Measurements from ENCODE around the gene GNAQ. TPM values are rescaled to one million over a fixed set of nuclear protein-coding genes. Genes with fewer than 3 reads are reported as not detected.
"Not testable (repeated sequence)": the region's sequence is repeated elsewhere in the genome, so short reads cannot be mapped to it uniquely, and the experiment has no call there.

GNAQ gene
- total and polyA plus RNA-seq, 4 donors = 21.9 to 84.2 (median 53.1) TPM

DNA sequence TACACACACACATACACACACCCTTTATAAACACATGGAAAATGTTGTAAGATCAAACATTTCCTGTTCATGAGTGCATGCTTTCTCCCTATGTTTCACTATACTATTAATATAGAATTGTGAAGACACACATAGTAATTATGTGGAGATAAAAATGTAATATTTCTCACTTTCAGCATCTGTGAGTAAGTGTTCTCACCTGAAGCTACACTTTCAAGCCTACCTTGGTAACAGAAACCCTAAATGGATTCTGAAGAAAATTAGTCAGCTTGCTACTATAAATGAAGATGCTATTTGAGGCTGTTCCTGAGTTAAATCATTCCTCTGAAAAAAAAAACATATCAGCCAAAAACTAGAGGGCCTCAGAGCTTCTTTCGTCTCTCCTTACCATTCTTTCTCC, 302.4 kb downstream of the GNAQ start:
- peaks cover 0 to 11% of the 10 kb centered on the region in 2 donors for H3K36me3 ChIP-seq (ENCODE audit: control insufficient read depth in 1 of 2, insufficient read depth in 2 of 2, low read length in 1 of 2)
- intact Hi-C loops (cut with DNase I) = no loop called here

DNA sequence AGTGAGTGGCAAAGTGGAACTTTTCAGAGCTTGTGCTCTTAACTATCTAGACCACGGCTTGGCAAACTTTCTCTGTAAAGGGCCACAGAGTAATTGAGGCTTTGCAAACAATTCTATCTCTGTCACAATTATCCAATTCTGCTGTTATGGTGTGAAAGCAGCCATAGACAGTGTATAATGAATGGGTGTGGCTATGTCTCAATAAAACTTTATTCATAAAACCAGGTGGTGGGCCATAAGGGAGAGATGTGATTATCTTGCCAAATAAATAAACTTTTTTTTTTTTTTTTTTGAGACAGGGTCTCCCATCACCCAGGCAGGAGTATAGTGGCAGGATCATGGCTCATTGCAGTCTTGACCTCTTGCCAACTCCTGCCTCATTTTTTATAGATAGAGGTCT, 304.8 kb downstream of the GNAQ start:
- Histone ChIP-seq H3K4me1 (ENCODE audit: control insufficient read depth in 1 of 2, insufficient read depth in 2 of 2, low read length in 2 of 2) (peaks cover 0 to 2% of the 10 kb centered on the region in 2 donors), H3K27me3 (ENCODE audit: control insufficient read depth in 1 of 2, insufficient read depth in 2 of 2, low read length in 1 of 2) (no peaks in the 10 kb centered on the region), H3K27ac (ENCODE audit: low read depth in 1 of 2, low read length in 2 of 2) (no peak overlapping the region), H3K4me3 (ENCODE audit: low read length in 2 of 2) (no peak overlapping the region), H3K9me3 (ENCODE audit: control insufficient read depth, low read length) (no peaks in the 10 kb centered on the region), H3K36me3 (ENCODE audit: control insufficient read depth in 1 of 2, insufficient read depth in 2 of 2, low read length in 1 of 2) (peaks cover 0 to 11% of the 10 kb centered on the region in 2 donors)
- 92 to 96% methylated on average over 1 of the region's 1 CpG for whole genome bisulfite sequencing, 2 donors
- ATAC-seq (ENCODE audit: low FRiP score) = no peak
- intact Hi-C loops (cut with DNase I) = no loop called here
- no peak for DNase-seq

More for the DNA sequence above, 302.4 kb downstream of the GNAQ start:
- 89 to 96% methylated on average over 1 of the region's 1 CpG for WGBS, 2 donors
- H3K4me1 ChIP-seq (ENCODE audit: control insufficient read depth in 1 of 2, insufficient read depth in 2 of 2, low read length in 2 of 2) = peaks cover 2 to 3% of the 10 kb centered on the region in 2 donors
- peaks cover 2% of the 10 kb centered on the region for H3K9me3 ChIP-seq (ENCODE audit: control insufficient read depth, low read length)
- H3K4me3 ChIP-seq (ENCODE audit: low read length in 2 of 2) = no peak overlapping the region
- no peaks in the 10 kb centered on the region for H3K27me3 ChIP-seq (ENCODE audit: control insufficient read depth in 1 of 2, insufficient read depth in 2 of 2, low read length in 1 of 2)
- ATAC-seq (ENCODE audit: low FRiP score) (no peak), DNase-seq (no peak)
- no peak overlapping the region for H3K27ac ChIP-seq (ENCODE audit: low read depth in 1 of 2, low read length in 2 of 2)

DNA sequence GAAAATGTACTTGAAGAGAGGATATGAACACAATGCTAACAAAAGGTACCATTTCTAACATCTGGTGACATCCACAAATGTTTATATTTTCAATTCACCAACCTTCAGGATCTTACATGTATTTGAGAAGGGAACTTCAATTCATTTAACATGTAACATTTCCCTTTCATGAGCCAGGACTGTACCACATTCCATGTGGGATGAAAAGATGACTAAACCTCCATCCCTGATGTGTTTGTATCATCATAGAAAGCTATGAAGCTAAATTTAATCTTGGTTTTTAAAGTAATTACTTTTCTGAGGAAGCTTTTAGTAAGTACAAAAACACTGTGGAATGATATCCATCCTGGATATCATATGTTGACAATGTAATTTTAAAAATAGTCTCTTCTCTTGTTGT, 305.3 kb downstream of the GNAQ start:
- intact Hi-C loops (cut with DNase I) = no loop called here
- Histone ChIP-seq H3K27ac (ENCODE audit: low read depth in 1 of 2, low read length in 2 of 2) (no peak overlapping the region), H3K9me3 (ENCODE audit: control insufficient read depth, low read length) (no peaks in the 10 kb centered on the region), H3K36me3 (ENCODE audit: control insufficient read depth in 1 of 2, insufficient read depth in 2 of 2, low read length in 1 of 2) (peaks cover 0 to 11% of the 10 kb centered on the region in 2 donors), H3K27me3 (ENCODE audit: control insufficient read depth in 1 of 2, insufficient read depth in 2 of 2, low read length in 1 of 2) (no peaks in the 10 kb centered on the region), H3K4me3 (ENCODE audit: low read length in 2 of 2) (no peak overlapping the region), H3K4me1 (ENCODE audit: control insufficient read depth in 1 of 2, insufficient read depth in 2 of 2, low read length in 2 of 2) (peaks cover 0 to 2% of the 10 kb centered on the region in 2 donors)
- no peak for ATAC-seq (ENCODE audit: low FRiP score)
- no peak for DNase-seq

DNA sequence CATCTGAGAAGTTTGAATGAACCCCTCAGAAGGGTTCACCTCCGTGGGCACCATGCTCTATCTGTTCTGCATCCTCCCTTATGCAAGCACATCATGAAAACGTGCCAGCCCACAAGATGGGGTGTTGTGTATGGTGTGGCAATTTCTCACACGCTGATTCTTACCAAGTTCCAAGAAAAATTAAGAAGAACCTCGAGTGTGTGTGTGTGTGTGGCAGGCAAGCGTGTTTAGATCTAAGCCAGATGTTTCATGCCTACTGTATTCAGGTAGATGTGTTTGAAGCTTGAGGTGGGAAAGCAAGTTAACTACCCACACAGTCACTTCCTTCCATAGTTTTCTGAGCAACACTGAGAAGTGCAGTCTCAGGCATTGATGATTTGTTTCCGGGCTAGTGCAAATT, 305.8 kb downstream of the GNAQ start:
- Histone ChIP-seq H3K27ac (ENCODE audit: low read depth in 1 of 2, low read length in 2 of 2) (no peak overlapping the region), H3K9me3 (ENCODE audit: control insufficient read depth, low read length) (no peaks in the 10 kb centered on the region), H3K27me3 (ENCODE audit: control insufficient read depth in 1 of 2, insufficient read depth in 2 of 2, low read length in 1 of 2) (no peaks in the 10 kb centered on the region), H3K4me3 (ENCODE audit: low read length in 2 of 2) (no peak overlapping the region), H3K4me1 (ENCODE audit: control insufficient read depth in 1 of 2, insufficient read depth in 2 of 2, low read length in 2 of 2) (peaks cover 0 to 2% of the 10 kb centered on the region in 2 donors), H3K36me3 (ENCODE audit: control insufficient read depth in 1 of 2, insufficient read depth in 2 of 2, low read length in 1 of 2) (peaks cover 0 to 11% of the 10 kb centered on the region in 2 donors)
- intact Hi-C loops (cut with DNase I) = no loop called here
- no peak for ATAC-seq (ENCODE audit: low FRiP score)
- WGBS, 2 donors = 83 to 85% methylated on average over 6 of the region's 6 CpGs
- DNase-seq = no peak

DNA sequence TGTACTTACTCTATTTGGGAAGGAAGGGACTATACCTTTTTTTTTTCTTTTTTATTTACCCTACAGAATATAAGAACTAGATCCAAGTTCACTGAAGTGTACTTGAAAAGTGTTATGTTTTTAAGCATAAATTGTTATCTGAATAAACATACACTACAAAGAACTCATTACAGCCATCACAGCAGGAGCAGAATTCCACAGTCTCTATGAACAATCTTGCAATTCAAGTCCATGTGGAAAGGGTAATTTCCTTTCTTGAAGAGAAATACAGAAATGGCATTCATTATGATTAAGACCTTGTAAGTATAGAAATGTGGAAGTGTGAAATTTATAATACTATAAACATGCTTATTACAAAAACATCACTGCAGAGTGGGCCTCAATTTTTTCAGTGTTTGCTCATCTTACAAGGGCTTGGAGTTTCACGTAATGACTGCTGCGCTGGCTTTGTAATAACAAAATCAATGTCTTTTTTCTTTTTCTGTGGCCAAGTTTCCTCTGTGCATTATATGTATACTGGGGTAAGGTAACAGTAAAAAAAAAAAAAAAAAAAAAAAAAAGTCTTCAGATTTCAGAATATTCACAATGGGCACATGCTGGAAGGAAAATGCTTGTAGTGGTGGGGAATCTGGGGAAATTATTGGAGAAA, 306.4 kb downstream of the GNAQ start:
- intact Hi-C loops (cut with DNase I) = no loop called here
- DNase-seq (no peak), ATAC-seq (ENCODE audit: low FRiP score) (no peak)
- Histone ChIP-seq H3K4me3 (ENCODE audit: low read length in 2 of 2) (no peak overlapping the region), H3K27ac (ENCODE audit: low read depth in 1 of 2, low read length in 2 of 2) (no peak overlapping the region), H3K36me3 (ENCODE audit: control insufficient read depth in 1 of 2, insufficient read depth in 2 of 2, low read length in 1 of 2) (peaks cover 0 to 11% of the 10 kb centered on the region in 2 donors), H3K27me3 (ENCODE audit: control insufficient read depth in 1 of 2, insufficient read depth in 2 of 2, low read length in 1 of 2) (no peaks in the 10 kb centered on the region), H3K9me3 (ENCODE audit: control insufficient read depth, low read length) (no peaks in the 10 kb centered on the region), H3K4me1 (ENCODE audit: control insufficient read depth in 1 of 2, insufficient read depth in 2 of 2, low read length in 2 of 2) (peaks cover 0 to 2% of the 10 kb centered on the region in 2 donors)
- 48% methylated on average over 2 of the region's 2 CpGs for WGBS, 2 donors

DNA sequence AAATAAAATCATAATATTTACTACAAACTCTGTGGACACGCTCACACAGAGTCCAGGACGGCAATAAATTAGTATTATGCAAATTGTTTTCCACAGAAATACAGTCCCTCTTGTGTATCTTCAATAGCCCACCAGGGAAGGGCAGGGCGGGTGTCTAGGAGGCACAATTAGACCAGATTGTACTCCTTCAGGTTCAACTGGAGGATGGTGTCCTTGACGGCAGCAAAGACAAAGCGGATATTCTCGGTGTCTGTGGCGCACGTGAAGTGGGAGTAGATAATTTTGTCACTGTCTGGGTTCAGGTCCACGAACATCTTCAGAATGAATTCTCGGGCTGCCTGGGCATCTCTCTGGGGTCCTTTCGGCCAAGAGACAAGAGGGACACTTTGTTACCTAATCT, 310.5 kb downstream of the GNAQ start:
- H3K4me3 ChIP-seq (ENCODE audit: low read length in 2 of 2); H3K27me3 ChIP-seq (ENCODE audit: control insufficient read depth in 1 of 2, insufficient read depth in 2 of 2, low read length in 1 of 2); DNase-seq; H3K27ac ChIP-seq (ENCODE audit: low read depth in 1 of 2, low read length in 2 of 2); intact Hi-C loops (cut with DNase I); H3K4me1 ChIP-seq (ENCODE audit: control insufficient read depth in 1 of 2, insufficient read depth in 2 of 2, low read length in 2 of 2); ATAC-seq (ENCODE audit: low FRiP score); H3K36me3 ChIP-seq (ENCODE audit: control insufficient read depth in 1 of 2, insufficient read depth in 2 of 2, low read length in 1 of 2); H3K9me3 ChIP-seq (ENCODE audit: control insufficient read depth, low read length): not testable (repeated sequence)
- WGBS, 2 donors = 88 to 92% methylated on average over 11 of the region's 11 CpGs

DNA sequence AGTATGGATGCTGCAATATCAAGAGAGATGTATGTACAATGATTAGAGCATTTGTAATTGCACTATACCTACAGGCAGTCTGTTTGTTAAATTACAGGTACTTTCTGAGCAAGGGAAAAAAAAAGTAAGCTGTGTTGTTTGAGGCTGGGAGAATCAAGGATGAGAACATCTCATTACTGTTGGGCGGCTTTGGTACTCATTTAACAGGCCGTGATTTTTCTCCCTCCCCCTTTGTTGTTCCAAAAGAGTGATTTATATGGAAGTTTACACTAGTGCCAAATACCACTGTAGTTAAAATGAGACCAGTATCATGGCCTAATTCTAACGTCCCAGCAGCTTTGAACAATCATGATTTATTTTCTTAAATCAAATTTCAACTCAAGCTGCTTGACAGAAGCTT, 312.3 kb downstream of the GNAQ start:
- Histone ChIP-seq H3K27me3 (ENCODE audit: control insufficient read depth in 1 of 2, insufficient read depth in 2 of 2, low read length in 1 of 2) (no peaks in the 10 kb centered on the region), H3K4me1 (ENCODE audit: control insufficient read depth in 1 of 2, insufficient read depth in 2 of 2, low read length in 2 of 2) (no peaks in the 10 kb centered on the region), H3K9me3 (ENCODE audit: control insufficient read depth, low read length) (no peaks in the 10 kb centered on the region), H3K4me3 (ENCODE audit: low read length in 2 of 2) (no peak overlapping the region), H3K36me3 (ENCODE audit: control insufficient read depth in 1 of 2, insufficient read depth in 2 of 2, low read length in 1 of 2) (no peaks in the 10 kb centered on the region), H3K27ac (ENCODE audit: low read depth in 1 of 2, low read length in 2 of 2) (no peak overlapping the region)
- intact Hi-C loops (cut with DNase I) = loop anchor here in 1 of 2 donors (5.0 kb wide), 1 partner anchor 52 kb away; no protein-coding TSS in a partner anchor
- ATAC-seq (ENCODE audit: low FRiP score) (no peak), DNase-seq (no peak)
- WGBS, 2 donors = 3 to 10% methylated on average over 3 of the region's 3 CpGs

DNA sequence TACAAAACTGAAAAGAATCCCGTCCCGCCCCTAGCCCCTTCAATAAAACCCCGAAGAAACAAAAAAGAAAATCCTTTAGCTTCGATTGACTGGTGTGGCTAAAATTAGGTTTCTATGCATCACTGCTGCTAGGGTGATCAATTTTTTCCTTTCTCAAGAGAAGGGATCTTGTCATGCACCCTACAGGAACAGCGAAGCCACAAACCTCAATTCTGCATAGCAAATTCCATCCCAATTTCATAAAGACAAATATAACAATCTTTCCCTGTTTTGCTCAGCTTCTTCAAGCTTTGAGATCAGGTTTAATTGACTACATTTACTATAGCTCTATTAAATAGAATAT, 313.3 kb downstream of the GNAQ start:
- not testable (repeated sequence) for H3K4me3 ChIP-seq (ENCODE audit: low read length in 2 of 2); H3K4me1 ChIP-seq (ENCODE audit: control insufficient read depth in 1 of 2, insufficient read depth in 2 of 2, low read length in 2 of 2); ATAC-seq (ENCODE audit: low FRiP score); H3K9me3 ChIP-seq (ENCODE audit: control insufficient read depth, low read length); H3K27me3 ChIP-seq (ENCODE audit: control insufficient read depth in 1 of 2, insufficient read depth in 2 of 2, low read length in 1 of 2); H3K36me3 ChIP-seq (ENCODE audit: control insufficient read depth in 1 of 2, insufficient read depth in 2 of 2, low read length in 1 of 2); H3K27ac ChIP-seq (ENCODE audit: low read depth in 1 of 2, low read length in 2 of 2); DNase-seq
- intact Hi-C loops (cut with DNase I) = loop anchor here in 1 of 2 donors (5.0 kb wide), 1 partner anchor 51 kb away; no protein-coding TSS in a partner anchor
- 46 to 62% methylated on average over 5 of the region's 5 CpGs for WGBS, 2 donors

DNA sequence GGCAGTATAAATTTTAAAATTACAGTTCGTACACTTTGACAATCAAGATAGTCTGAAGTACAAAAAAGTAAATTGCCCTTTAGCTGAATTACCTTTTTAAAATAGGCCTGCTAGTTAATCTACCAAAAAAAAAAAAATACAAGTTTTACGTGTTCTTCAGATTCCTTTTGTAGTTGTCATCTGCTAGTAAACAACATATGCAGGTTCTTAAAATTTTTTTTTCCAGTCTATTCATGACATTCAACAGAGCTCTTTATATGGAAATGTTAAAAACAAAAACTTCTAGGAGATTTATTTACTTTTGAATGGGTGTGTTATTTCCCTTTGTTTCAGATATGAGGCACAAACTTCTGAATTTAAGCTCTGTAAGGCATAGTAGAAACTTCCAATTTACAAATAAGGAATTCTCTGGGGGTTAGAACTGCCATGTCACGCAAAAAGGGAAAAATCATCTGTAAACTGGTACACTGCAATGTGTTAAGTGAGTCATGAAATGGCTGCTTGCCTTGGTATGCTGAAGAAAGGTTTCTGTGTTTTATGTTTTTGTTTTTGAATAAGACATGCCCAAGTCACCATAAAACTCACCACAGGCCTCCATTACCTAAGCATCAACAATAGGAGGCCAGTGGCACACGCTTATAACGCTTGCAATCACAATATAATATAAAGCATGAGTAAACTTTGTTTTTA, 313.9 kb downstream of the GNAQ start:
- not testable (repeated sequence) for H3K27me3 ChIP-seq (ENCODE audit: control insufficient read depth in 1 of 2, insufficient read depth in 2 of 2, low read length in 1 of 2); H3K9me3 ChIP-seq (ENCODE audit: control insufficient read depth, low read length); DNase-seq; H3K4me3 ChIP-seq (ENCODE audit: low read length in 2 of 2); H3K4me1 ChIP-seq (ENCODE audit: control insufficient read depth in 1 of 2, insufficient read depth in 2 of 2, low read length in 2 of 2); H3K27ac ChIP-seq (ENCODE audit: low read depth in 1 of 2, low read length in 2 of 2); ATAC-seq (ENCODE audit: low FRiP score); H3K36me3 ChIP-seq (ENCODE audit: control insufficient read depth in 1 of 2, insufficient read depth in 2 of 2, low read length in 1 of 2)
- WGBS, 2 donors = 17 to 19% methylated on average over 4 of the region's 5 CpGs
- intact Hi-C loops (cut with DNase I) = loop anchor here in 1 of 2 donors (5.0 kb wide), 1 partner anchor 50 kb away; no protein-coding TSS in a partner anchor
